ENCODE measurements around the gene IFNL4.
A peak's percentile ranks its signal among the peaks of the same experiment; 100 is the strongest.
"Not testable (repeated sequence)": the region's sequence is repeated elsewhere in the genome, so short reads cannot be mapped to it uniquely, and the experiment has no call there.

The IFNL4 gene

GRCh38 chr19:39248806-39249205 lies at the start of gene IFNL4:
TSS of gene IFNL4 (minus strand) at chr19:39248856.
- DNase-seq (ENCODE audit: low spot score) = no peak

DNA sequence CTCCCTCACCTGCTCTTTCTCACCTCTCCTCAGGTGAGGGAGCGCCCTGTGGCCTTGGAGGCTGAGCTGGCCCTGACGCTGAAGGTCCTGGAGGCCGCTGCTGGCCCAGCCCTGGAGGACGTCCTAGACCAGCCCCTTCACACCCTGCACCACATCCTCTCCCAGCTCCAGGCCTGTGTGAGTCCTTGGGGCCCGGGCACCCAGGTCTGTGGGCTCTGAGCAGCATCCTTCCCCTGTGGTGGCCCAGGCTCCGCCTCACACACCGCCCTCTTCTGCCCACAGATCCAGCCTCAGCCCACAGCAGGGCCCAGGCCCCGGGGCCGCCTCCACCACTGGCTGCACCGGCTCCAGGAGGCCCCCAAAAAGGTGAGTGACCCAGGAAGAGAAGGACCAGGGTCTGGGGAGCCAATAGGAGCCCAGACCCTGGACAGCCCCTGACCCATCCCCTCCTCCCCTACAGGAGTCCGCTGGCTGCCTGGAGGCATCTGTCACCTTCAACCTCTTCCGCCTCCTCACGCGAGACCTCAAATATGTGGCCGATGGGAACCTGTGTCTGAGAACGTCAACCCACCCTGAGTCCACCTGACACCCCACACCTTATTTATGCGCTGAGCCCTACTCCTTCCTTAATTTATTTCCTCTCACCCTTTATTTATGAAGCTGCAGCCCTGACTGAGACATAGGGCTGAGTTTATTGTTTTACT lies 49.4 kb upstream of the IFNL4 start:
- DNase-seq (ENCODE audit: low spot score) = peak; percentile 74

DNA sequence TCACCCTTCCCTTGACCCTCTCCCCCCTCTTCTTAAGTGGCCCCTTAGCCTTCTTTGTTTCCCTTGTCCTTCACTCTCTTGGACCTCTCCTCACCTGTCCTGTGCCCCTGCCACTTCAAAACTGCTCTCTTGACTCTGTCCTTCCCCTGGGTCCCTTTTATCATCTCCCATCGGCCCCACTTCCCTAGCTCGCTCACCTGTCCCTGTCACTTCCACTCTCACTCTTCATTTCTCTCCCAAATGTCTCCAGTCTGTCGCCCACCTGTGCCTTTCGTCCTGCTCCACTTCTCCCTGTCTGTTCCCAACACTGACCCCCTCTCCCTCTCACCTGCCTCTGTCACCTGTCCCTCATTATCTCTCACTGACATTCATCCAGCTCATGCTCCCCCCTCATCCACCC lies 48.2 kb upstream of the IFNL4 start:
- no peak for DNase-seq (ENCODE audit: low spot score)

DNA sequence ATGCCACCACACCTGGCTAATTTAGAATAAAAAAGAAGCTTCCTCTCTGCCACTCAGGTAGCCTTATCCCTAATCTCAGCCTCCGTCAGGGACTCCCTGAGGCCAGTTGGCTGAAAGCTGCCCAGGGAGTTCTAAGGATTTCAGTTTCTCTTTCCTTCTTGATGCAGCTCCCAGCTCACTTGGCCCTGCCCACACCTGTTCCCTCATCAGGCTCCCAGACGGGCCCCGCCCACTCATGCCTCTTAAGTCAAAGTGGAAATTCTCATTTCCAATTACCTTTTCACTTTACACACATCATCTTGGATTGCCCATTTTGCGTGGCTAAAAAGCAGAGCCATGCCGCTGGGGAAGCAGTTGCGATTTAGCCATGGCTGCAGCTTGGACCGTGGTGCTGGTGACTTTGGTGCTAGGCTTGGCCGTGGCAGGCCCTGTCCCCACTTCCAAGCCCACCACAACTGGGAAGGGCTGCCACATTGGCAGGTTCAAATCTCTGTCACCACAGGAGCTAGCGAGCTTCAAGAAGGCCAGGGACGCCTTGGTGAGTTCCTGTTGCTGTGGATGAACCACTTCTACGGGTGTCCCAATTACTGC lies 47.5 kb upstream of the IFNL4 start, which contains the start of gene IFNL1:
IFNL1 (plus strand) TSS at position 353 of the 591 bp plus-strand sequence; CDS start at position 368, 15 bp downstream.
- DNase-seq (ENCODE audit: low spot score) = no peak

GRCh38 chr19:39293394-39293793 lies 44.7 kb upstream of the IFNL4 start:
- no peak for DNase-seq (ENCODE audit: low spot score)

DNA sequence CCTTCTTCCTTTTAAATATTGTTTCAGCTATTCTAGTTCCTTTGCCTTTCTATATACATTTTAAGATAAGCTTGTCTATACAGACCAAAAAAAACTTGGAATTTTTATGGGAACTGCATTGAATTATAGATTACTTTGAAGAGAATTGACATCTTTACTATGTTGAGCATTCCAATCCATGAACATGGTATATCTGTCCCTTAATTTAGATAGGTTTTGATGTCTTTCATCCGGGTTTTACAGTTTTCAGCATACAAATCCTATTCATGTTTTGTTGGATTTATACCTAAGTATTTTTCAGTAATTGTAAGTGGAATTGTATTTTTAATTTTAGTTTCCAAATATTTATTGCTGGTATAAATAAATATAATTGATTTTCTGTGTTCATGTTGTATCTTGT lies 35.4 kb upstream of the IFNL4 start:
- no peak for DNase-seq (ENCODE audit: low spot score)

- DNase-seq (ENCODE audit: low spot score) = no peak
Measured at GRCh38 chr19:39282021-39282420, 33.4 kb upstream of the IFNL4 start.

DNA sequence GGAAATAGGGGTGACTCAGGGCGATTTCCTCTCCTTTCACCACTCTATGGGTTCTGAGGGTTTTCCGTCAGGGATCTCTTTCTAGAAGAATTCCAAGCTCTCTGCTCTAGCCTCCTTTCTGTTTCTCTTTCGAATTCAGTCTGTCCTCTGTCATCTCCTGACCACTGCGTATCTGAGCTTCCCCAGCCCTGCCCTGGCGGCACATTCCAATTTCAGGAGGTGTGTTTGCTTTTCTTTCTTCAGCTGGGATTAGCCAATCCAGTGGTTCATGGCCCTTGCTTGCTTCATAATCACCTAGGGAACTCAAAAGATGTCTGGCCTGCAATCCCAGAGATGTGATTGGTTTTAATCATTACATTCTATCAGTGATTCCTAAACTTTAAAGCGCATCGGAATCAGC lies 28.9 kb upstream of the IFNL4 start:
- no peak for DNase-seq (ENCODE audit: low spot score)

DNA sequence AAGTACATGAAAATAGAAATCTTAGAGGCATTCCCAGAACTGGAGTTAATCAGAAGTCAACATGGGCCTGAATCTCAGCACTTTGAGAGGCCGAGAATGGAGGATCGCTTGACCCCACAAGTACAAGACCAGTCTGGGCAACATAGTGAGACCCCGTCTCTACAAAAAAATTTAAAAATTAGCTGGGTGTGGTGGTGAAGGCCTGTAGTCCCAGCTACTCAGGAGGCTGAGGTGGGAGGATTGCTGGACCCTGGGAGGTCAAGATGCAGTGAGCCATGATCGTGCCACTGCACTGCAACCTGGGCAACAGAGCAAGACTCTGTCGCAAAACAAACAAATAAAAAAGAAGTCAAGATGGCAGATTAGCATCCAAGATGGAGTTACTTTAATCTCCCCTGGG lies 28.1 kb upstream of the IFNL4 start:
- DNase-seq (ENCODE audit: low spot score) = no peak

- no peak for DNase-seq (ENCODE audit: low spot score)
Measured at GRCh38 chr19:39275578-39275977, 26.9 kb upstream of the IFNL4 start.

DNA sequence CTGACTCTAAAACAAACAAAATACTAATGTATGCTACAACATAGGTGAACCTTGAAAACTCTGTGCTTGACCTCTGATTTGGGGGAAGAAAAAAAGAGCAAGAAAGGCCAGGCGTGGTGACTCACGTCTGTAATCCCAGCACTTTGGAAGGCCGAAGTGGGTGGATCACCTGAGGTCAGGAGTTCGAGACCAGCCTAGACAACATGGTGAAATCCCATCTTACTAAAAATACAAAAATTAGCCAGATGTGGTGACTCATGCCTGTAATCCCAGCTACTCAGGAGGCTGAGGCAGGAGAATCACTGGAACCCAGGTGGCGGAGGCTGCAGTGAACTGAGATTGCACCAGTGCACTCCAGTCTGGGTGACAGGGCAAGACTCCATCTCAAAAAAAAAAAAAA lies 25.2 kb upstream of the IFNL4 start:
- not testable (repeated sequence) for DNase-seq (ENCODE audit: low spot score)

DNA sequence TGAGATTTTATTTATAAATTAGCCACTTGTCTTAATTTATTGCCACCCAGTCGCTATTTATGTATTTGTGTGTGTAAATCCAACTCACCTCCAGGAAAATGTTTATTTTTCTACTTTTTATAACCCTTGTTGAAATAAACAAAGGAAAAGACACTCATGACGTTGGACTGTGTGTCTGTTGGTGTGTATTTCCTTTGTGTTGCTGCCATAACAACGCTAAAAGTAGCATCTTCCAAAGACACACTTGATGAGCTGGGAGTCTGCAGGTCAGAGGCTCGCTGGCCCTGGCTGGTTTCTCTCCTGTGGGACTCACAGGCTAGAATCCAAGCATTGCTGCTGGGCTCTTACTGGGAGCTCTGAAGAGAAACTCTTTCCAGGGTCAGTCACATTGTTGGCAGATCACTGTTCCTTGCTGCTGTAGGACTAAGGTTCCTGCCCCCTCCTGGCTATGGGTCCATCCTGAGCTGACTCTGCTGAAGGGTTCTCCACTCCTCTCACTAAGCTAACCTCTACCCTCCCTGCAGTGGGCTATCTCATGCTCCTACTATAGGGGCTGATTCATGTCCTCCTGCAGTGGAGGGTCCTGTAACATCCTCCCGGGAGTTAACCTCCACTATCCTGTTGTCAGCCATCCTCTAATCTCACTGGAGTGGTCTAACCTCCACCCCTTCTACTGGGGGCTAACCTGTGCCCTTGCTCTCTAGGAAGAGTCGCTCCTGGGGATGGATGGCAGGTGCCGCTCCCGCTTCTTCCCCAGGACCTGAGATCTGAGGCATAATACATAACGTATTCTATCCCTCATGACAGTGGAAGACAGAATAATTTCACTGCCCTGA lies 21.6 kb upstream of the IFNL4 start:
- DNase-seq (ENCODE audit: low spot score) = no peak

GRCh38 chr19:39269369-39269768 lies 20.7 kb upstream of the IFNL4 start:
- DNase-seq (ENCODE audit: low spot score) = not testable (repeated sequence)

DNA sequence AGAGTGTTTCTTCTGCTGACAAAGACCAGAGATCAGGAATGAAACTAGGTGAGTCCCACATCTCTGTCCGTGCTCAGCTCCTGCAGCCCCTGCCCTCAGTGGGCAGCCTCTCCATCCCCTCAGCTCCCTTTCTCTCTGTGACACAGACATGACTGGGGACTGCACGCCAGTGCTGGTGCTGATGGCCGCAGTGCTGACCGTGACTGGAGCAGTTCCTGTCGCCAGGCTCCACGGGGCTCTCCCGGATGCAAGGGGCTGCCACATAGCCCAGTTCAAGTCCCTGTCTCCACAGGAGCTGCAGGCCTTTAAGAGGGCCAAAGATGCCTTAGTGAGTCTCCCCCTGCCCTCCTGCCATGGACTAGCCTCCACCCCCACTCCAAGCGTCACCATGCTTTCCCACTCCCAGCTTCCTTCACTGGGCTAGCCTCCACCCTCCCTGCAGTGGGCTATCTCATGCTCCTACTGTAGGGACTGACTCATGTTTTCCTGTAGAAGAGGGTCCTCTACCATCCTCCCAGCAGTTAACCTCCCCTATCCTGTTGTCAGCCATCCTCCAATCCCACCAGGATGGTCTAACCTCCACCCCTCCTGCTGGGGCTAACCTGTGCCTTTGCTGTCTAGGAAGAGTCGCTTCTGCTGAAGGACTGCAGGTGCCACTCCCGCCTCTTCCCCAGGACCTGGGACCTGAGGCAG lies 20.0 kb upstream of the IFNL4 start:
- DNase-seq (ENCODE audit: low spot score) = not testable (repeated sequence)

GRCh38 chr19:39268085-39268484 lies 19.4 kb upstream of the IFNL4 start, which contains the start of gene IFNL2:
TSS of gene IFNL2 (plus strand) at chr19:39268396. CDS start at chr19:39268569, 173 bp downstream.
- not testable (repeated sequence) for DNase-seq (ENCODE audit: low spot score)

GRCh38 chr19:39265321-39265916 lies 16.8 kb upstream of the IFNL4 start:
- DNase-seq (ENCODE audit: low spot score) = no peak

DNA sequence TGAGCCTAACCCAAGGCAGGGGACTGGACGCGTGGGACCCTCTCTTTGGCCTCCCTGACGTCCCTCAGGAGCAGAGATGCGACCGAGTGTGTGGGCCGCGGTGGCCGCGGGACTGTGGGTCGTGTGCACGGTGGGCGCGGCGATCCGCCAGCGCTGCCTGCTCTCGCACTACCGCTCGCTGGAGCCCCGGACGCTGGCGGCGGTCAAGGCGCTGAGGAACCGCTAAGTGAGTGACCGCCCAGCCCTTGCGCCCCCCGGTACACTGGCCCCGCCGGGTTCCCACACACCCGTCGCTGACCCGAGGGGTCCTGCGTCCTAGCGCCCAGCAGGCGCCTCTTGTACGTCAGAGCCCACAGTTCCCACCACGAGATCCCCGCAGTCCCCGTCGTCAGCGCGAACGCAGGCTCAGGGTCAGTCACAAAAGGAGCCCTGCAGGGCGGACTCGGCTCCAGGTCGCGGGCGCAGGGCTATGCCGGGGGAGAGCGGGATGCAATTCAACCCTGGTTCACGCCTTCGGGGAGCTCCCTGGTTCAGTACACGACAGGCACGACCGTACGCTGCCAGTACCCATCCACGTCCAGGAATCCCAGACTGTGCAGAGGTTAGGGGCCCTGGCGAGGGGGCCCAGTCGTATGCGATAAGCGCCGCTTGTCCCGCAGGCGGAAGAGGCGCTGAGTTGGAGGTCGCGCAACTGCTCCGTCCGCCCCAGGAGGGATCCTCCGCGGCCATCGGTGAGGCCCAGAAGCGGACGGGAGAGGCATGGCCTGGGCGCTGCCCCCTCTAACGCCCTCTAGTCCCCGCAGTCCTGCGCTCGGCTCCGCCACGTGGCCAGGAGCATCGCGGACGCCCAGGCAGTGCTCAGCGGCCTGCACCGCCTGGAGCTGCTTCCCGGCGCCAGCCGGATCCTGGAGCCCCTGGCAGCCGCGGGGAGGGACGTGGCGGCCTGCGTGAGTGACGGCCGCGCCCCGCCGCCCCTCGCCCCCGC lies 15.9 kb upstream of the IFNL4 start:
- no peak for DNase-seq (ENCODE audit: low spot score)

DNA sequence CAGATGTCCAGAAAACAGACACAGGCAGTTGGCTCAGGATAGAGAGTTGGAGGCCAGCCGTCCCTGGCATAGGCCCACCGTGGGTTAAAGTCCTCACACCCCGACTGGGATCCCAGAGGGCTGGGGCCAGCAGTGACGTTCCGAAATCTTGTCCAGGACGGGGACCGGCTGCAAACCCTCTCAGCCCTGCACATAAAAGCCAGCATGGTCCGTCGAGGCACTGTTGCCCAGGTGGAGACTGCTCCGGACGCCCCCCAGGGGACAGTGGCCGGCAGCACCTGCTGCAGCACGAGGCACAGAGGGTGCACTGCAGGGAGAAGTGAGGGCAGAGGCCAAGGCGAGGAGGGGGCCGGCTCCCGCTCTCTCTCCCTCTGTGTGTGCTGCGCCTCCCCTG lies 15.3 kb upstream of the IFNL4 start:
- DNase-seq (ENCODE audit: low spot score) = no peak

- no peak for DNase-seq (ENCODE audit: low spot score)
Measured at GRCh38 chr19:39262496-39262895, 13.8 kb upstream of the IFNL4 start.

DNA sequence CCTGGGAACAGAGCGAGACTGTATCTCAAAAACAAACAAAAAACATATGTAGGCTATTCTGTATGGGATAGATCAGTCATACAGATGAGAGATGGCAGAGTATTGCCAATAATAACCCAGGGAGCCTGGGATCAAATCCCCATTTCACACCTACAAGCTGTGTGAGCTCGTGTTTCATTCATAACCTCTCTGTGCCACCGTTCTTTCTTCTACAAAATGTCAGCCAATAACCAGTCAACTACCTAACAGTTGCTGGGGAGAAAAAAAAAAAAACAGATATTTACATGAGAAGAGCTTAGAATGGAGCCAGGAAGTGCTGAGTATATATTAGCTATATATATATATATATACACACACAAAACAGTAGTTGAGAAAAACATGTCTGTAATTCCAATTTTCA lies 13.0 kb upstream of the IFNL4 start:
- DNase-seq (ENCODE audit: low spot score) = no peak

- DNase-seq (ENCODE audit: low spot score) = no peak
Measured at GRCh38 chr19:39257227-39257626, 8.6 kb upstream of the IFNL4 start.
